Neural progenitor cell (in vitro differentiated cells): Measurements from ENCODE around the gene HDAC4.

Experiments
- CTCF ChIP-seq: fragments of 200-600 bp; sonication (generic); IDR thresholded peaks from 2 replicates; pipeline ENCODE4 v1.5.1; 2017; ENCODE audit warnings: antibody characterized with exemption, mild to moderate bottlenecking
- EZH2 ChIP-seq: fragments of 200-600 bp; sonication (generic); IDR thresholded peaks from 2 replicates; pipeline ENCODE4 v1.6.1; 2017; ENCODE audit warnings: antibody characterized with exemption, mild to moderate bottlenecking, moderate library complexity
- EZH2phosphoT487 ChIP-seq: fragments of 200-600 bp; sonication (generic); IDR thresholded peaks from 2 replicates; pipeline ENCODE4 v1.6.1; 2017; ENCODE audit warnings: antibody characterized with exemption

GRCh38 chr2:239081622-239082021 lies 319.2 kb downstream of the HDAC4 start:
- TF ChIP-seq CTCF (no peak), EZH2phosphoT487 (no peak), EZH2 (no peak)
